Testis (tissue), 3 donors: ENCODE data around the gene UBE2L3. TPM values are rescaled to one million over a fixed set of nuclear protein-coding genes. Genes with fewer than 3 reads are reported as not detected.
"Not testable (repeated sequence)": the region's sequence is repeated elsewhere in the genome, so short reads cannot be mapped to it uniquely, and the experiment has no call there.

Experiments used
- DNase-seq: peaks from one replicate; pipeline ENCODE4 v3.0.0-alpha.2; 2019
- H3K27ac ChIP-seq, 2 donors: fragments of 200-600 bp; sonication (generic); one replicate each; pipeline ENCODE4 v1.5.1; 2019
- H3K27me3 ChIP-seq: fragments of 200-600 bp; sonication (generic); one replicate; pipeline ENCODE4 v1.5.1; 2019
- H3K36me3 ChIP-seq: fragments of 200-600 bp; sonication (generic); one replicate; pipeline ENCODE4 v1.5.1; 2017; ENCODE audit warnings: low read depth; ENCODE audit errors: missing control alignments
- H3K4me1 ChIP-seq: fragments of 200-600 bp; sonication (generic); one replicate; pipeline ENCODE4 v1.5.1; 2019
- H3K4me3 ChIP-seq, 2 donors: fragments of 200-600 bp; sonication (generic); one replicate each; pipeline ENCODE4 v1.5.1; 2017 to 2019
- H3K9me3 ChIP-seq: fragments of 200-600 bp; sonication (generic); one replicate; pipeline ENCODE4 v1.5.1; 2017
- POLR2A ChIP-seq: fragments of 450-650 bp; IDR thresholded peaks from one replicate; pipeline ENCODE4 v1.6.1; 2017; ENCODE audit warnings: antibody characterized with exemption, mild to moderate bottlenecking, moderate library complexity
- WGBS, 2 donors: methylation state at CpG; one replicate each; pipeline ENCODE4 v1.1.5; 2018; 5-methylcytosine and 5-hydroxymethylcytosine counted together
- intact Hi-C: fragments of 100-400 bp; cut with DNase I; formaldehyde crosslinking; loops from one replicate; pipeline ENCODE4 v1.15.1; 2023; ENCODE audit warnings: low total_unique reads
- polyA plus RNA-seq: library from polyadenylated mRNA; stranded (reverse); fragments of 350-450 nt; fragmentation: Illumina TruSeq; extraction: RNeasy Lipid Tissue Mini Kit (QIAGEN cat#74804); gene quantifications from one replicate; pipeline ENCODE4 v1.2.3, GENCODE V29; 2014; ENCODE audit warnings: low read depth, low replicate concordance; ENCODE audit not compliant: insufficient read depth
- total RNA-seq, 2 donors: library from RNA; depleted of rRNA; stranded (reverse); fragments of >200 nt; gene quantifications; one replicate each; pipeline ENCODE4 v1.2.3, GENCODE V29; 2016
- TF ChIP-seq, protein P1 (sequence below), 3 experiments: fragments of 450-650 bp in 2 of 3; fragments of 200-600 bp in 1 of 3; sonication (generic) in 1 of 3; IDR thresholded peaks; one replicate each; pipeline ENCODE4 v1.5.1; 2016 to 2019; ENCODE audit warnings: antibody characterized with exemption in 3 of 3, mild to moderate bottlenecking in 2 of 3, moderate library complexity in 1 of 3

The UBE2L3 gene
- total and polyA plus RNA-seq, 3 donors from 2014 or later: 61.4 to 66.8 (median 63.3) TPM

DNA sequence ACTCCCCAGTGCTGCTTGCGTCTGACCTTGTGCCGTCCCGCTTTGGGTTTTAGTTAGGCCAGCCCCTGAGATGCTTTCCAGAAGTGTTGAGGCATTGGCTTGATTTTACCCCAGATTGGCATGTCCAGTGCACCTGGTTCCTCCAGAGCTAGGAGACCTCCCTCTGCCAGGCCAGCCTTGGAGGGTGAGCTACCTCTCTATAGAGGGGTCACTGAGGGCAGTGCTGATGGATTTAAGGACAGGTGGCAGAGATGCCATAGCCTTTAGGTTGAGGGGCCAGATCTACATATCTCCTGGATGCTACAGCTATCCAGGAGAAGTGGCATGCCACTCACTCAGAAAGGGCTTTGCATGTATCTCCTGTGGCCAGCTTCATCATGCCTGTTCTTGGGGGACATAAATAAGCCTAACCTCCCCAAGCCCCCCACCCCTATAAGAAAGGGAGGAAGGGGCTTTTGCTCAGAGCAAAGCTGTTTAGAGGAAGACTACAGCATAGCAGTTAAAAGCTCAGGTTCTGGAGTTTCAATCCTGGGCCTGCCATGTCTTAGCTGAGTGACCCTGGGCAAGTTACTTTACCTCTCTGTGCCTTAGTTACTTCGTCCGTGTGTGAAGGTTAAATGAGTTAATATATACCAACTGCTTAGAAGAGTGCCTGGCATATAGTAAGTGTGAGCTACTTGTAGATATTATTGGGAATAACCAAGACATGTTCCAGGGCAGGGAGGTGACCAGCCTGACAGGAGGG, 6.4 kb downstream of the UBE2L3 start:
- TF ChIP-seq, protein P1, sequence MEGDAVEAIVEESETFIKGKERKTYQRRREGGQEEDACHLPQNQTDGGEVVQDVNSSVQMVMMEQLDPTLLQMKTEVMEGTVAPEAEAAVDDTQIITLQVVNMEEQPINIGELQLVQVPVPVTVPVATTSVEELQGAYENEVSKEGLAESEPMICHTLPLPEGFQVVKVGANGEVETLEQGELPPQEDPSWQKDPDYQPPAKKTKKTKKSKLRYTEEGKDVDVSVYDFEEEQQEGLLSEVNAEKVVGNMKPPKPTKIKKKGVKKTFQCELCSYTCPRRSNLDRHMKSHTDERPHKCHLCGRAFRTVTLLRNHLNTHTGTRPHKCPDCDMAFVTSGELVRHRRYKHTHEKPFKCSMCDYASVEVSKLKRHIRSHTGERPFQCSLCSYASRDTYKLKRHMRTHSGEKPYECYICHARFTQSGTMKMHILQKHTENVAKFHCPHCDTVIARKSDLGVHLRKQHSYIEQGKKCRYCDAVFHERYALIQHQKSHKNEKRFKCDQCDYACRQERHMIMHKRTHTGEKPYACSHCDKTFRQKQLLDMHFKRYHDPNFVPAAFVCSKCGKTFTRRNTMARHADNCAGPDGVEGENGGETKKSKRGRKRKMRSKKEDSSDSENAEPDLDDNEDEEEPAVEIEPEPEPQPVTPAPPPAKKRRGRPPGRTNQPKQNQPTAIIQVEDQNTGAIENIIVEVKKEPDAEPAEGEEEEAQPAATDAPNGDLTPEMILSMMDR (IDR thresholded peaks at IDR 0.05): no peak
- TF ChIP-seq POLR2A: no peak
- Histone ChIP-seq H3K9me3 (no peaks in the 10 kb centered on the region), H3K4me3 (no peak overlapping the region), H3K27me3 (no peaks in the 10 kb centered on the region), H3K36me3 (no peaks in the 10 kb centered on the region), H3K27ac (no peak overlapping the region), H3K4me1 (peaks cover 28% of the 10 kb centered on the region)
- WGBS, 2 donors: 75 to 79% methylated on average over 3 to 5 of the region's 5 CpGs
- DNase-seq: no peak
- intact Hi-C loops: no loop called here

DNA sequence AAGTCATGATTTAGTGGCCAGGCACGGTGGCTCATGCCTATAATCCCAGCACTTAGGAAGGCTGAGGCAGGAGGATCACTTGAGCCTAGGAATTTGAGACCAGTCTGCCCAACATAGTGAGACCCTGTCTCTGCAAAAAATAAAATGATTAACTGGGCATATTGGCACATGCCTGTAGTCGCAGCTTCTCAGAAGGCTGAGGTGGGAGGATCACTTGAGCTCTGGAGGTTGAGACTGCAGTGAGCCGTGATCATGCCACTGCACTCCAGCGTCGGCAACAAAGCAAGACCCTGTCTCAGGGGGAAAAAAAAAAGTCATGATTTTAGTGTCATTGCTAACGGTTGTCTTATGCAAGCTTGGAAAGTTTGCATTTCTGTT, 11.9 kb downstream of the UBE2L3 start:
- intact Hi-C loops: no loop called here
- no peaks in the 10 kb centered on the region for H3K36me3 ChIP-seq
- H3K27me3 ChIP-seq: no peaks in the 10 kb centered on the region
- peaks cover 23% of the 10 kb centered on the region for H3K4me1 ChIP-seq
- 63 to 76% methylated on average over 6 of the region's 6 CpGs for WGBS, 2 donors
- H3K9me3 ChIP-seq: no peaks in the 10 kb centered on the region
- no peak overlapping the region for H3K27ac ChIP-seq
- TF ChIP-seq, protein P1 (IDR thresholded peaks at IDR 0.05): no peak
- no peak for TF ChIP-seq POLR2A
- no peak for DNase-seq
- no peak overlapping the region for H3K4me3 ChIP-seq

DNA sequence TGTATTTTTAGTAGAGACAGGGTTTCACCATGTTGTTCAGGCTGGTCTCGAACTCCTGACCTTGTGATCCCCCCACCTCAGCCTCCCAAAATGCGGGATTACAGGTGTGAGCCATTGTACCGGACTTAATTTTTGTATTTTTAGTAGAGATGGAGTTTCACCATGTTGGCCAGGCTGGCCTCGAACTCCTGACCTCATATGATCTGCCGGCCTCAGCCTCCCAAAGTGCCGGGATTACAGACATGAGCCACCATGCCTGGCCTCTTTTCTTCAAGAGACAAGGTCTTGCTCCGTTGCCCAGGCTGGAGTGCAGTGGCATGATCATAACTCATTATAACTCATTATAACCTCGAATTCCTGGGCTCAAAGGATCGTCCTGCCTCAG, 13.1 kb downstream of the UBE2L3 start:
- H3K9me3 ChIP-seq, intact Hi-C loops, H3K27me3 ChIP-seq, DNase-seq, H3K36me3 ChIP-seq, H3K4me3 ChIP-seq, H3K27ac ChIP-seq: not testable (repeated sequence)
- 88 to 93% methylated on average over 9 of the region's 9 CpGs for WGBS, 2 donors
- H3K4me1 ChIP-seq: peaks cover 23% of the 10 kb centered on the region

DNA sequence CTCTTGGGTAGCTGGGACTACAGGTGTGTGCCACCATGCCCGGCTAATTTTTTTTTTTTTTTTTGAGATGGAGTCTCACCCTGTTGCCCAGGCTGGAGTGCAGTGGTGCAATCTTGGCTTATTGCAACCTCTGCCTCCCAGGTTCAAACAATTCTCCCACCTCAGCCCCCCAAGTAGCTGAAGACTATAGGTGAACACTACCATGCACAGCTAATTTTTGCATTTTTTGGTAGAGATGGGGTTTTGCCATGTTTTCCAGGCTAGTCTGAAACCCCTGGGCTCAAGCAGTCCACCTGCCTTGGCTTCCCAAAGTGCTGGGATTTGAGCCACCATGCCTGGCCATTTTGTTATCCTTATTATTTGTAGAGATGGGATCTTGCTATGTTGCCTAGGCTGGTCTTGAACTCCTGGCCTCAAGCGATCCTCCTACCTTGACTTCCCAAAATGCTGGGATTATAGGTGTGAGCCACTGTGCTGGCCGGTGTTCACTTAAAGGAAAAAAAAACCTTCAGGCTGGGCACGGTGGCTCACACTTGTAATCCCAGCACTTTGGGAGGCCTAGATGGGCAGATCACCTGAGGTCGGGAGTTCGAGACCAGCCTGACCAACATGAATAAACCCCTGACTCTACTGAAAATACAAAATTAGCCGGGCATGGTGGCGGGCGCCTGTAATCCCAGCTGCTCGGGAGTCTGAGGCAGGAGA, 13.6 kb downstream of the UBE2L3 start:
- peaks cover 23% of the 10 kb centered on the region for H3K4me1 ChIP-seq
- H3K27ac ChIP-seq, DNase-seq, H3K27me3 ChIP-seq, H3K36me3 ChIP-seq, H3K9me3 ChIP-seq, intact Hi-C loops, H3K4me3 ChIP-seq: not testable (repeated sequence)
- WGBS, 2 donors: 92 to 93% methylated on average over 10 of the region's 10 CpGs

DNA sequence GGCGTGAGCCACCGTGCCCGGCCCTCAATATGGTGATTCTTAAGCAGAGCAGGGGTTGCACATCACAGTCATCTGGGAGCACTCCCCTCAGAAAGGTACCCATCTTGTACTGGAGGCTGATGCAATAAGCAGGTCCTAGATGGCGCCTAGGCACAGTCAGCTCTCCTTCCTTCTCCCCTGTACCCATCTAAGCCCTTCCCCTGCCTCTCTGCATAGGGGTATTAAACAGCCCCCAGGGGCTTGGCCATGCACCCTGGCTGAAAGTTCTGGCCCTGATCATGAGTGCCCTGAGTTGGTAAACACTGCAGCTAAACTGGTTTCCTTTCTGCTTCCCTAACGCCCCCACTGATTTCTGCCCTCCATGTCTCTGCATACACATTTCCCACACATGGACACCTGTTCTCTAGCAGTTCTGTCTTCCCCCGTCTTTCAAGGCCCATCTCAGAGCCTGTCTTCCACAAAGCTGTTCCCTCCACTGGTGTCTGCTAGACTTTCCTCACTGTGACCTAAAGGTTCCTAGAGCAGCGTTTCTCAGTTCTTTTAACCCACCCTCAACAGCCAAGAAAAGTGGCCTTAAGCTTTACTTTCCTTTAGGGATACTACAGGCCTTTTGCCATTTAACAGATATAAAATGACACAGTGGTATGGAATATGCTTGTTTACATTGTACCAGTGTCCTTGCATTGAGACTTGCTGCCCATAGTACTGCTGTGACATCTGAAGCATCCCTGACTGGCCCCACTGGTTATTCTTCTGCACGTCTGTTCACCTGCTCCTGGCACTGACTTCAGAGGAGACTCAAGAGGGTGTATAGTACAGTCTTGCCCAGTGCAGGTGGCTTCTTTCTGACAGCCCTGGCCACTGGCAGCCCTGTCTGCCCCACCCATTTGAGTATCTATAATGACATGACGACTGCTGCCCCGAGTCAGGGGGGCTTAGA, 15.6 kb downstream of the UBE2L3 start:
- no peaks in the 10 kb centered on the region for H3K27me3 ChIP-seq
- no peaks in the 10 kb centered on the region for H3K9me3 ChIP-seq
- H3K36me3 ChIP-seq: no peaks in the 10 kb centered on the region
- no peak for DNase-seq
- no peak overlapping the region for H3K4me3 ChIP-seq
- no peak overlapping the region for H3K27ac ChIP-seq
- no peak for TF ChIP-seq POLR2A
- TF ChIP-seq, protein P1 (IDR thresholded peaks at IDR 0.05): no peak
- peaks cover 26% of the 10 kb centered on the region for H3K4me1 ChIP-seq
- 71 to 83% methylated on average over 9 to 10 of the region's 10 CpGs for WGBS, 2 donors
- intact Hi-C loops: no loop called here
